Uterus (tissue), 4 donors: ENCODE measurements around the gene MOSPD3. TPM values are rescaled to one million over a fixed set of nuclear protein-coding genes. Genes with fewer than 3 reads are reported as not detected.

ENCODE experiments used
- DNase-seq, 2 donors: peaks; one replicate each; pipeline ENCODE4 v3.0.0-alpha.2; 2019 to 2020
- H3K27ac ChIP-seq, 2 donors: fragments of 200-600 bp; sonication (generic); 1 replicate in 1 of 2; 2 replicates in 1 of 2; pipeline ENCODE4 v1.5.1; 2016 to 2018
- H3K27me3 ChIP-seq, 2 donors: fragments of 200-600 bp; sonication (generic); one replicate each; pipeline ENCODE4 v1.5.1; 2018 to 2019; ENCODE audit warnings: control low read depth in 1 of 2
- H3K36me3 ChIP-seq, 2 donors: fragments of 200-600 bp; sonication (generic); one replicate each; pipeline ENCODE4 v1.5.1; 2019; ENCODE audit warnings: control low read depth in 1 of 2
- H3K4me1 ChIP-seq, 2 donors: fragments of 200-600 bp; sonication (generic); one replicate each; pipeline ENCODE4 v1.5.1; 2018 to 2019; ENCODE audit warnings: control low read depth in 1 of 2
- H3K4me3 ChIP-seq, 2 donors: fragments of 200-600 bp; sonication (generic); 1 replicate in 1 of 2; 2 replicates in 1 of 2; pipeline ENCODE4 v1.5.1; 2018 to 2019; ENCODE audit warnings: mild to moderate bottlenecking in 1 of 2
- H3K9me3 ChIP-seq, 2 donors: fragments of 200-600 bp; sonication (generic); one replicate each; pipeline ENCODE4 v1.5.1; 2019; ENCODE audit warnings: control low read depth in 1 of 2
- POLR2A ChIP-seq, 2 donors: fragments of 450-650 bp; IDR thresholded peaks; one replicate each; pipeline ENCODE4 v1.6.1; 2016; ENCODE audit warnings: antibody characterized with exemption in 2 of 2, mild to moderate bottlenecking in 1 of 2, moderate library complexity in 1 of 2
- intact Hi-C: fragments of 100-400 bp; cut with DNase I; formaldehyde crosslinking; loops from one replicate; pipeline ENCODE4 v1.15.1; 2023; ENCODE audit warnings: low total_unique reads
- total RNA-seq, 4 donors: library from RNA; depleted of rRNA in 3 of 4; stranded (reverse); fragments of >200 nt in 3 of 4; gene quantifications; one replicate each; pipeline versions ENCODE4 v1.1.0 to v1.2.4, GENCODE V29; 2014 to 2023
- TF ChIP-seq, protein P1 (sequence below), 4 experiments: fragments of 200-600 bp in 2 of 4; fragments of 450-650 bp in 2 of 4; sonication (generic) in 2 of 4; IDR thresholded peaks; one replicate each; pipeline ENCODE4 v1.5.1; 2016 to 2019; ENCODE audit warnings: antibody characterized with exemption in 4 of 4, mild to moderate bottlenecking in 2 of 4, moderate library complexity in 1 of 4
- donor health status: DM: yes; HTN: yes; CAD: no.

The MOSPD3 gene
- total RNA-seq, 4 donors from 2014 or later, result 1.3 to 35.3 (median 15.1) TPM

DNA sequence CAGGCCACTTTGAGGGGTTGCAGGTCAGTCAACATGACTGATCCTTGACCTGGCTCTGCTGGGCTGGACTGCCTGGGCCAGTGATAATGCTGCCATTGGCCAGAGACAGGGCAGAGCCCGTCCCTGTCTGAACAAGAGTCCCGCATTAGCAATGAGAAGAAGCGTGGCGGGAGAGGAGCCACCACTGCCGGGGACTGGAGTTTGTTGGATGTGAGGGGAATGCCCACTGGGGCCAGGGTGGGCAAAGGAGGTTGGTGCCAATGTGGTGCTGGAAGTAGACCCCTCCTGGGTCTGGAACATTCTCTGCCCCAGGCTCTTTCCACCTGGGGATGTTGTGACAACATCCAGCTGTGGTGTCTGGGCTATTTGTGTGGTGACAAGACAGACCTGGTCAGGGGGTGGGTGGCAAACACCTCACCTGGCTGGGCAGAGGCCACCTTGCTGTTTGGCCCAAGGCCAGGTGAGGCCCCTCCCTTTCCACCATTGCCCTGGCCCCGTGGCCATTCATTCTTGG lies 46.3 kb upstream of the MOSPD3 start:
- intact Hi-C loops, result loop anchor here (10.0 kb wide), 1 partner anchor 119 kb away; no protein-coding TSS in a partner anchor
- Histone ChIP-seq H3K9me3 (no peaks in the 10 kb centered on the region), H3K36me3 (no peaks in the 10 kb centered on the region), H3K4me3 (no peak overlapping the region), H3K27me3 (no peaks in the 10 kb centered on the region), H3K4me1 (peaks cover 0 to 3% of the 10 kb centered on the region in 2 donors), H3K27ac (no peak overlapping the region)
- DNase-seq, result no peak
- no peak for TF ChIP-seq POLR2A (IDR thresholded peaks at IDR 0.05)
- TF ChIP-seq, protein P1, sequence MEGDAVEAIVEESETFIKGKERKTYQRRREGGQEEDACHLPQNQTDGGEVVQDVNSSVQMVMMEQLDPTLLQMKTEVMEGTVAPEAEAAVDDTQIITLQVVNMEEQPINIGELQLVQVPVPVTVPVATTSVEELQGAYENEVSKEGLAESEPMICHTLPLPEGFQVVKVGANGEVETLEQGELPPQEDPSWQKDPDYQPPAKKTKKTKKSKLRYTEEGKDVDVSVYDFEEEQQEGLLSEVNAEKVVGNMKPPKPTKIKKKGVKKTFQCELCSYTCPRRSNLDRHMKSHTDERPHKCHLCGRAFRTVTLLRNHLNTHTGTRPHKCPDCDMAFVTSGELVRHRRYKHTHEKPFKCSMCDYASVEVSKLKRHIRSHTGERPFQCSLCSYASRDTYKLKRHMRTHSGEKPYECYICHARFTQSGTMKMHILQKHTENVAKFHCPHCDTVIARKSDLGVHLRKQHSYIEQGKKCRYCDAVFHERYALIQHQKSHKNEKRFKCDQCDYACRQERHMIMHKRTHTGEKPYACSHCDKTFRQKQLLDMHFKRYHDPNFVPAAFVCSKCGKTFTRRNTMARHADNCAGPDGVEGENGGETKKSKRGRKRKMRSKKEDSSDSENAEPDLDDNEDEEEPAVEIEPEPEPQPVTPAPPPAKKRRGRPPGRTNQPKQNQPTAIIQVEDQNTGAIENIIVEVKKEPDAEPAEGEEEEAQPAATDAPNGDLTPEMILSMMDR (IDR thresholded peaks at IDR 0.05), result no peak

DNA sequence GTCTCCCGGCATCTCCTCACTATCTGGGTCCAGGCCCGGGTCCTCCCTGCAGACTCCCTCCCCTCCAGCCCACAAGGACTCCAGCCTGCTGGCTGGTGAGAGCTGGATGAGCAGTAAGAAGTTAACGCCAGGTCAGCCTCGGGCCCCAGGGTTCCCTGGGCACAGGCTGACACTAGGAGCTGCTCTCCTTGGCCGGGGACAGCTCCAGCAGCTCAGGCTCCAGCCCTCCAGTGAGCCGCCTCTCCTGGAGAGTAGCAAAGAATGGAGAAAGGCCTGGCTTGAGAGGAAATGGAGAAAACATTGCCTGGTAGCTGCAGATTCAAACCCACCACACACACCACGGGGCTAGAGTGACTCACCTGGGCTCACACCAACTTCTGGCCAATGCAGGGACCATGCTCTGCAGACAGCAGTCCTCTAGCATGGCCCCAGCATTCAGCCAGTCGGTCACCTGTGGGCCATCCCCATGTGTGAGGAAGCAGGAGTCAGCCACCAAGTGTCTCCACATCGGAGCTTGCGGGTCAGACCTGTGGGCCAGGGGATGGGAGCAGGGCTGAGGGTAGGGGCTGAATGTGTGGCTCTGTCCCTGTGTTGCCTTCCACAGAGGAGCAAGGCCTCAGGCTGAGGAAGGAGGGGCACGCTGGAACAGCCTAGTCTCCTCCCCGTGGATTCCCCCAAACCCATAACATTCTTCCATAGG lies 45.2 kb upstream of the MOSPD3 start:
- Histone ChIP-seq H3K27me3 (no peaks in the 10 kb centered on the region), H3K36me3 (no peaks in the 10 kb centered on the region), H3K27ac (peak overlapping the region in 1 of 2 donors; percentile 42), H3K4me3 (no peak overlapping the region), H3K9me3 (no peaks in the 10 kb centered on the region), H3K4me1 (peaks cover 0 to 3% of the 10 kb centered on the region in 2 donors)
- DNase-seq, result peak in 1 of 2 donors; percentile 22
- TF ChIP-seq, protein P1 (IDR thresholded peaks at IDR 0.05), result no peak
- TF ChIP-seq POLR2A (IDR thresholded peaks at IDR 0.05), result no peak
- intact Hi-C loops, result loop anchor here (10.0 kb wide), 1 partner anchor 118 kb away; no protein-coding TSS in a partner anchor

DNA sequence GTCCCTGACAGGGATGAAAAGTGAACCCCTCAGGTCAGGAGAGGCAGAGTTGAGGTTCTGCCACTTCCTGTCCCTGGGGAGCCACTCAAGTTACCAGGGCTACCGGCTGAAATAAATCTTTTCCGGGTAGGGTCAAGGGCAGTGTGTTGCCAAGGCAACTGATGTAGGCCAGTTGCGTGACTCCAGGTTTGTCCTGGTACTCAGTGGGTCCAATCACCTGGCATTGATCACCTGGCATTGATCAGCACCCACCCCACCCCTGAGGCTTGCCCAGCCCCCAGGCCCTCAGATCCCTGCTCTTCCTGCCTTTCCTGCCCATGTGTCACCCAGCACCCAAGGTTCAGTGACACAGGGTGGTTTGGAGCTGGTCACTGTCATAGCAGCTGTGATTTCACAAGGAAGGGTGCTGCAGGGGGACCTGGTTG lies 44.6 kb upstream of the MOSPD3 start:
- Histone ChIP-seq H3K27ac (peak overlapping the region in 1 of 2 donors; percentile 42), H3K4me3 (no peak overlapping the region), H3K36me3 (no peaks in the 10 kb centered on the region), H3K9me3 (no peaks in the 10 kb centered on the region), H3K4me1 (peaks cover 0 to 3% of the 10 kb centered on the region in 2 donors), H3K27me3 (no peaks in the 10 kb centered on the region)
- intact Hi-C loops, result loop anchor here (10.0 kb wide), 1 partner anchor 117 kb away; no protein-coding TSS in a partner anchor
- DNase-seq, result peak in 1 of 2 donors; percentile 22
- TF ChIP-seq POLR2A (IDR thresholded peaks at IDR 0.05), result no peak
- TF ChIP-seq, protein P1 (IDR thresholded peaks at IDR 0.05), result no peak

DNA sequence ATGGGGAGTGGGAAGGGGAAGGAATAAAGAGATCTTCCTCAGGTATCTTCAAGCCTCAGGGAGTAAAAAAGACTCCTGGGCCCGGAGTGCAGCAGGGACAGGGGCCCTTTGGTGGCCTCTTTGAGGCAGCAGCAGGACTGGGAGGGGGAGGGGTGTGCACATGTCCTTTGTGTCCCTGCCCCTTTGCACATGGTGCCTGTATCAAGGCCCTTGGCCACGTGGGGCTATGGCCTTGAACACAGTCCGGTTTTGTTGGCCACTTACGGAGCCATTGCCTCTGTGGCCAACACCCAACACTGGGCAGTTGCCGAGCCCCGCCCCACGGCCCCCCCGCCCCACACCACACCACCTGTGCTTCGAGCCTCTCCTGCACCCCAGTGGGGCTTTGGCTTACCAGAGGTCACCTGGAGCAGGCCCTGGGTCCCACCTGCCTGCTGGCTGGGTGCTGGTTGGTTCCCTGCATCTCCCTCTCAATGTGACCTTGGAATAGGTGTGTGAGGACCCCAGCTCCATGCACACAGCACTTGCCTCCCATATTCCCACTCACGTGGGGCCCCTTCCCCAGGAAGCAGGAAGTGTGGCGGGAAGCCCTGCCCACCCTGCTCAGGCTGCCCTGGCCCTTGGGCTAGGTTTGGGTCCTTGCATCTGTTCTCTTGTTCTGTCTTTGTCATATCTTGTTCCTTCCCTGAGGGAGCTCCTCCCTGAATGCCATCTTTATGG lies 44.0 kb upstream of the MOSPD3 start:
- Histone ChIP-seq H3K27ac (no peak overlapping the region), H3K27me3 (no peaks in the 10 kb centered on the region), H3K9me3 (no peaks in the 10 kb centered on the region), H3K36me3 (no peaks in the 10 kb centered on the region), H3K4me3 (no peak overlapping the region), H3K4me1 (peaks cover 0 to 3% of the 10 kb centered on the region in 2 donors)
- intact Hi-C loops, result loop anchor here (10.0 kb wide), 1 partner anchor 116 kb away; no protein-coding TSS in a partner anchor
- no peak for TF ChIP-seq POLR2A (IDR thresholded peaks at IDR 0.05)
- TF ChIP-seq, protein P1 (IDR thresholded peaks at IDR 0.05), result no peak
- DNase-seq, result peak in 1 of 2 donors; percentile 26
